Stimulated activated CD4-positive, alpha-beta T cell treated with anti-CD3 and anti-CD28 coated beads, Interleukin-1b, Interleukin-23, amount 100 ng/mL, for 4 hours (primary cell): ENCODE measurements around the gene CENPC.
"Not testable (repeated sequence)": the region's sequence is repeated elsewhere in the genome, so short reads cannot be mapped to it uniquely, and the experiment has no call there.

Source experiments
- DNase-seq, 2 donors: peaks; one replicate each; pipeline ENCODE4 v3.0.0-alpha.2; 2020; ENCODE audit warnings: low read depth in 2 of 2

The CENPC gene

DNA sequence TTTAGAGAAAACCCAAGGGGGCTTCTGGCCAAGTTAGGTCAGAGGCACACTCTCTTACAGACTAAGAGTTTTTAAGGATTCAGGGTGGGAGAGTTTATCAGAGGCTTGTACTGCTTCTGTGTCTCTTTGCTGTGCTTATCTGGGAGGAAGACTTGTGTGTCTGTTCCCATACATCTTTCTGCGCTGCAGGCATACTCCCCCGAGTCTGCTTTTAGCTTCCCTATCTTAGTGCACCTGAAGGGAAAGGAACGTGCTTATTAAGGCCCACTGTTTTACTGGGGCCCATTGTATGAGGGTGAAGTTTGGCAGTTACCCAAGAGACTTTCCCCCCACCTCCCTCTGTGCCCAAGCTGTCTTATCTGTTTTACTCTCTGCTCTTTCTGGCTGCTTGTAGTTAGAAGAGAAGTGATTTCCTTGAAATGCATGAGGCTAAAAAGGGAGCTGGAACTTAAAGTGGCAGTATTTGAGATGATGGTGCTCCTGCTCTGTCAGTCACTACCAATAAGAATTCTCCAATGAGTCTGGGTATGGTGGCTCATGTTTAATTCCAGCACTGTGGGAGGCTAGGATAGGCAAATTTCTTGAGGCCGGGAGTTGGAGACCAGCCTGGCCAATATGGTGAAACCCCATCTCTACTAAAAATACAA is 7.0 kb upstream of the CENPC start:
- not testable (repeated sequence) for DNase-seq

GRCh38 chr4:67550857-67551256 is 5.6 kb upstream of the CENPC start:
- no peak for DNase-seq

GRCh38 chr4:67550451-67550850 is 5.1 kb upstream of the CENPC start:
- no peak for DNase-seq

DNA sequence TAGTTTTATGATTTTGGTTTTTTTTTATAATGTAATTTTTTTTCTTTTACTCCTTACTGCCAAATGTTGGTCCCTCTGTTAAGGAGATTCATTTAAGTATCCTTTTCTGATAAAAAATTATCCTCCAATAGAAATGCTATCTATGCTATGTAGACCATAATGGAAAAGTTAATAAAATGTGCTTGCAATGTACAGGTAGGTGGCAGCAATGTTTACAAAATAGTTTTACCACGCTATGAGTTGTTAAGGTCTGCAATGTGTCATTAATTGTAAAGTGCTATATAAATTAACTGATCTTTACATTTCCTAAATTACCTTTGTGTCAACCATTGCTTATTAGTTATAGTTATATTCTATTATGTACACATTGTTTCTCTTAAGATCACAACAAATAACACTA is 3.8 kb upstream of the CENPC start:
- DNase-seq = no peak

DNA sequence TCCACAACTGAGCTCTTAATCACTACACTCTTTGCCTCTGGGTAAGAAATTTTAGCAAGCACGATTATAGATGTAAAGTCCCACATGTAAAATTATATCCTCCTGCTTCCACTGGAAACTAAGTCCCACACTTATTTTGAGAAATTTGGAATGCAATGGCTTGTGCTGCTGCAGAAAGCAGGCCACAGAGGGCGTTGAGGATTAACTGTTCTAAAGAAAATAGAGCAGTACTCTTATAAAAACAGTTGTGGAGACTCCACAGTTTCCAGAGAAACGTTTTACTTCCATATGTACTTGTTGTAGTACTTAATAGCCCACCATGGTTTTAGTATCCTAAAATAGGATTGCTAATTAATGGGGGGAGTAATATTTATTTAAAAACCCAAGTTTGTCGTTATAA is 1.7 kb upstream of the CENPC start:
- no peak for DNase-seq

DNA sequence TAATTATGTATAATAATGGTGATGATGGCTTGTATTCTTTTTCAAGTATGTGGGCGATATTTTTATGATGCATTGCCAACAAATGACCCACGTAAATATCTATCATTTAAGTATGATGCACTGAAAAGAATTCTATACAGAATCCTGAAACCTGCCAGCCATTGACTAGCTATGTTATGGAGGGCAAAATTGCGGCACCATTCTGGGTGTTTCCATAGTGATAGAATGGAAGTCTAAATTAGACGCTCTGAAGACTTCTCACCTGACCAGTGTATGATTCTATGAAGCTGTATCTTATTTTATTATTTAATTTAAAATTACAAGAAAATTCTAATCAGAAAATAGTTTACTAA is 677 bp upstream of the CENPC start:
- no peak for DNase-seq

GRCh38 chr4:67542076-67542475 is 3.2 kb downstream of the CENPC start:
- DNase-seq = no peak

GRCh38 chr4:67539830-67540229 is 5.5 kb downstream of the CENPC start:
- no peak for DNase-seq

DNA sequence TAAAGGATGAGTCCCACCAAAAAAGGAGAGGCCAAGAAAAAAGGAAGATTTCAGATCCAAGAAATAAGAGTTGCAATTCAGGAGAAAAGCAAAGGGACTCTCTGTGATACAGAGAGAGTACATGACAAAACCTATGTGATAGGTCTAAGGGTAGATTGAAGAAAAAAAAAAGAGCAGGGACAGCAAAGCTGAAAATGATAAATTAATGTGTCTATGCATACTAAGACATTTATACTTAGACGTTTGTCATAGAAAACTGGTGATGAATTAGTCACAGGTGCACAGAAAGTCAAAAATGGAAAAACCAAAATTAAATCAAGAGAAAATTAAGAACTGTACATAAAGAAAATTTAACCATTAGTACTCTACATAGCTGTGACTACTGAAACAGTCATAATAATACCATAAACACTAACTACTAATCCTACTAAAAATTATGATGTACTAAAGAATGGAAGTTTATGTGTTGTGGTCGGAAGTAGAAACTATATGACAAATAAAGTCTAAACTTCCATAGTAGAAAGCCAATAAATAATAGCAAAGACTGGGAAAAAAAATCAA is 9.9 kb downstream of the CENPC start:
- DNase-seq = no peak

- DNase-seq = no peak
Observed at GRCh38 chr4:67533112-67533511, 12.2 kb downstream of the CENPC start.

DNA sequence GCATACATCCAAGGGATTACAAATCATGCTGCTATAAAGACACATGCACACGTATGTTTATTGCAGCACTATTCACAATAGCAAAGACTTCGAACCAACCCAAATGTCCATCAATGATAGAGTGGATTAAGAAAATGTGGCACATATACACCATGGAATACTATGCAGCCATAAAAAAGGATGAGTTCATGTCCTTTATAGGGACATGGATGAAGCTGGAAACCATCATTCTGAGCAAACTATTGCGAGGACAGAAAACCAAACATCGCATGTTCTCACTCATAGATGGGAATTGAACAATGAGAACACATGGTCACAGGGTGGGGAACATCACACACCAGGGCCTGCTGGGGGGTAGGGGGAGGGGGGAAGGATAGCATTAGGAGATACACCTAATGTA is 12.9 kb downstream of the CENPC start:
- DNase-seq = not testable (repeated sequence)

GRCh38 chr4:67531379-67531962 is 13.8 kb downstream of the CENPC start:
- no peak for DNase-seq

- DNase-seq = not testable (repeated sequence)
Observed at GRCh38 chr4:67524140-67524539, 21.2 kb downstream of the CENPC start.

GRCh38 chr4:67522851-67523671 is 22.2 kb downstream of the CENPC start:
- DNase-seq = no peak

- DNase-seq = no peak
Observed at GRCh38 chr4:67522230-67522629, 23.1 kb downstream of the CENPC start.

GRCh38 chr4:67521506-67521905 is 23.8 kb downstream of the CENPC start:
- no peak for DNase-seq

DNA sequence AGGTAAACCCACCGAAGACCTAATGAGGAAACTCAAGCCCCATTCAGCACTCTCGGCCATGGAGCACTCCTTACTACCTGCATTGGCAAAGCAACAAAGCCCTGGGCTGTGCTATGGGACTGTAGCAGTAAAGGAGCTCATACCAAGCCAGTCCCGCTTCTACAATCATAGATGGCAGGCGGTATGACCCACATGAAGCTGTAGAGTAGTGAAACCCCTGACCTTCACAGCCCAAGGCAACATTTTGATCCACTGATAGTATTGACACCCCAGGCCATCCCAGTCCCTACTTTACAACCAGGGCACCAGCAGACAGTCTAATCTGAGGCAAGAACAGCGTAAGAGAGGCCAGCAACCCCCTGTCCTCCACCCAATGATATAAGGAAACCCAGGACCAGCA is 25.2 kb downstream of the CENPC start:
- no peak for DNase-seq

- no peak for DNase-seq
Observed at GRCh38 chr4:67512501-67512900, 32.8 kb downstream of the CENPC start.

GRCh38 chr4:67500373-67500772 is 44.9 kb downstream of the CENPC start:
- DNase-seq = no peak

DNA sequence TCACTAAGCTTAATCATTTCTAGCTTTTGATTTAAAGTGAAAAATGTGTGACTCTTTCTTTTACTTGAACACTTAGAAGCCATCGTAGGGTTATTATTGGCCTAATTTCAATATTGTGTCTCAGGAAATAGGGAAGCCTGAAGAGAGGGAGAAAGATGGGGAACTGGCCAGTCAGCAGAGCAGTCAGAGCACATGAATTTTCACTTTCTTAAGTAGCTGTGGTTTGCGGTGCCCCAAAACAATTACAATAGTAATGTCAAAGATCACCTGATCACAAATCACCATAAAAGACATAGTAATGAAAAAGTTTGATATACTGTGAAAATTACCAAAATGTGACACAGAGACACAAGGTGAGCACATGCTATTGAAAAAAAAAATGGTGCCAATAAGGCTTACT is 45.5 kb downstream of the CENPC start:
- no peak for DNase-seq

DNA sequence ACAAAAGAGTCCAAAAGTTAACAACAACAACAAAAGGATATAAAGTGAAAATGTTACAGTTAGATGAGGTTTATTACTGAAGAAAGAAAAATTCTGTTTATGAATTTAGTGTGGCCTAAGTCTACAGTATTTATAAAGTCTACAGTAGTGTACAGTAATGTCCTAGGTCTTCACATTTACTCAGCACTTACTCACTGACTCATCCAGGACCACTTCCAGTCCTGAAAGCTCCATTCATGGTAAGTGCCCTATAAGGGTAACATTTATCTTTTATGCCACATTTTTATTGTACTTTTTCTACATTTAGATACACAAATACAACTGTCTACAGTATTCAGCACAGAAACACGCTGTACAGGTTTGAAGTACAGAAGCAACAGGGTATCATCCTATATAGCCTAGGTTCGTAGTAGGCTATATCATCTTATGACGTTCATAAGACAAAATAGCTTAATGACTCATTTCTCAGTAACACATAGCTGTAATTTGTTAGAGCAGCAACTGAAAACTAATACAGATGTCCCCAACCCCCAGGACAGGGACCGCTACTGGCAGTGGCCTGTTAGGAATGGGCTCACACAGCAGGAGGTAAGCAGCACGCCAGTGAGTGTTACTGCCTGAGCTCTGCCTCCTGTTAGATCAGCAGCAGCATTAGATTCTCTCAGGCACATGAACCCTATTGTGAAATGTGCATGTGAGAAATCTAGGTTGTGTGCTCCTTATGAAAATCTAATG is 61.3 kb downstream of the CENPC start:
- DNase-seq = no peak

DNA sequence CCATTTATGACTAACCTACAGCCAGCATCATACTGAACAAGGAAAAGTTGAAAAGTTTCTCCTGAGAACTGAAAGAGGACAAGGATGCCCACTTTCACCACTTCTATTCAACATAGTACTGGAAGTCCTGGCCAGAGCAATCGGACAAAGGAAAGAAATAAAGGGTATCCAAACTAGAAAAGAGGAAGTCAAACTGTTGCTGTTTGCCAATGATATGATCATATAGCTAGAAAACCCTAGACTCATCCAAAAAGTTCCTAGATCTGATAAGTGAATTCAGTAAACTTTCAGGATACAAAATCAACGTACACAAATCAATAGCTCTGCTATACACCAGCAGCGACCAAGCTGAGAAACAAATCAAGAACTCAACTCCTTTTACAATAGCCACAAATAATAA is 64.5 kb downstream of the CENPC start:
- DNase-seq = no peak
